IPS-18c (cell line): Measurements from ENCODE around the gene IL12A.

Experiments used
- H3K4me3 ChIP-seq: 2 replicates; pipeline ENCODE4 v1.7.0; 2013; ENCODE audit warnings: low read depth, mild to moderate bottlenecking, low read length, moderate library complexity; ENCODE audit not compliant: insufficient read depth
- H3K9me3 ChIP-seq: one replicate; pipeline ENCODE4 v1.6.1; 2013; ENCODE audit warnings: mild to moderate bottlenecking, low read length, moderate library complexity; ENCODE audit not compliant: control insufficient read depth, insufficient read depth

Gene IL12A

GRCh38 chr3:159988617-159989271 is at the start of gene IL12A:
Gene IL12A (plus strand): TSS chr3:159988835.
- peak within 1 kb of the TSS; percentile 62 for H3K4me3 ChIP-seq
- no peaks in the 10 kb centered on the region for H3K9me3 ChIP-seq

GRCh38 chr3:159941038-159942000 is 47.3 kb upstream of the IL12A start:
- H3K4me3 ChIP-seq = no peak overlapping the region
- H3K9me3 ChIP-seq = no peaks in the 10 kb centered on the region

- no peaks in the 10 kb centered on the region for H3K9me3 ChIP-seq
- no peak overlapping the region for H3K4me3 ChIP-seq
Measured at GRCh38 chr3:159944781-159945180, 43.9 kb upstream of the IL12A start.

GRCh38 chr3:159945930-159946329 is 42.7 kb upstream of the IL12A start:
- Histone ChIP-seq H3K9me3 (no peaks in the 10 kb centered on the region), H3K4me3 (no peak overlapping the region)

- H3K4me3 ChIP-seq = no peak overlapping the region
- H3K9me3 ChIP-seq = no peaks in the 10 kb centered on the region
Measured at GRCh38 chr3:159947220-159947619, 41.4 kb upstream of the IL12A start.

GRCh38 chr3:159948429-159949144 is 40.0 kb upstream of the IL12A start:
- Histone ChIP-seq H3K4me3 (no peak overlapping the region), H3K9me3 (no peaks in the 10 kb centered on the region)

GRCh38 chr3:159950156-159950898 is 38.3 kb upstream of the IL12A start:
- Histone ChIP-seq H3K4me3 (no peak overlapping the region), H3K9me3 (no peaks in the 10 kb centered on the region)

GRCh38 chr3:159951540-159951939 is 37.1 kb upstream of the IL12A start:
- Histone ChIP-seq H3K4me3 (no peak overlapping the region), H3K9me3 (no peaks in the 10 kb centered on the region)

GRCh38 chr3:159953325-159954085 is 35.1 kb upstream of the IL12A start:
- Histone ChIP-seq H3K4me3 (no peak overlapping the region), H3K9me3 (no peaks in the 10 kb centered on the region)

GRCh38 chr3:159960188-159961148 is 28.2 kb upstream of the IL12A start:
- H3K4me3 ChIP-seq = no peak overlapping the region
- H3K9me3 ChIP-seq = no peaks in the 10 kb centered on the region

GRCh38 chr3:159964166-159964973 is 24.3 kb upstream of the IL12A start:
- no peaks in the 10 kb centered on the region for H3K9me3 ChIP-seq
- H3K4me3 ChIP-seq = no peak overlapping the region

- Histone ChIP-seq H3K9me3 (no peaks in the 10 kb centered on the region), H3K4me3 (no peak overlapping the region)
Measured at GRCh38 chr3:159971311-159971710, 17.3 kb upstream of the IL12A start.

GRCh38 chr3:159977295-159977694 is 11.3 kb upstream of the IL12A start:
- H3K9me3 ChIP-seq = no peaks in the 10 kb centered on the region
- H3K4me3 ChIP-seq = no peak overlapping the region

- Histone ChIP-seq H3K9me3 (no peaks in the 10 kb centered on the region), H3K4me3 (no peak overlapping the region)
Measured at GRCh38 chr3:159978353-159978752, 10.3 kb upstream of the IL12A start.
